ENCODE results near the gene MTCH2.

- TF ChIP-seq, protein P1, sequence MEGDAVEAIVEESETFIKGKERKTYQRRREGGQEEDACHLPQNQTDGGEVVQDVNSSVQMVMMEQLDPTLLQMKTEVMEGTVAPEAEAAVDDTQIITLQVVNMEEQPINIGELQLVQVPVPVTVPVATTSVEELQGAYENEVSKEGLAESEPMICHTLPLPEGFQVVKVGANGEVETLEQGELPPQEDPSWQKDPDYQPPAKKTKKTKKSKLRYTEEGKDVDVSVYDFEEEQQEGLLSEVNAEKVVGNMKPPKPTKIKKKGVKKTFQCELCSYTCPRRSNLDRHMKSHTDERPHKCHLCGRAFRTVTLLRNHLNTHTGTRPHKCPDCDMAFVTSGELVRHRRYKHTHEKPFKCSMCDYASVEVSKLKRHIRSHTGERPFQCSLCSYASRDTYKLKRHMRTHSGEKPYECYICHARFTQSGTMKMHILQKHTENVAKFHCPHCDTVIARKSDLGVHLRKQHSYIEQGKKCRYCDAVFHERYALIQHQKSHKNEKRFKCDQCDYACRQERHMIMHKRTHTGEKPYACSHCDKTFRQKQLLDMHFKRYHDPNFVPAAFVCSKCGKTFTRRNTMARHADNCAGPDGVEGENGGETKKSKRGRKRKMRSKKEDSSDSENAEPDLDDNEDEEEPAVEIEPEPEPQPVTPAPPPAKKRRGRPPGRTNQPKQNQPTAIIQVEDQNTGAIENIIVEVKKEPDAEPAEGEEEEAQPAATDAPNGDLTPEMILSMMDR (IDR thresholded peaks at IDR 0.05): no peak
- no peak for TF ChIP-seq POLR2A (IDR thresholded peaks at IDR 0.05)
These were observed 9.6 kb upstream of the MTCH2 start for GRCh38 chr11:47651818-47652469.

Data from uterus (tissue), 2 donors.